Heart left ventricle (tissue), 16 donors: ENCODE measurements around the gene TMEM176A. TPM values are rescaled to one million over a fixed set of nuclear protein-coding genes. Genes with fewer than 3 reads are reported as not detected.

Experiments used
- ATAC-seq, 4 donors: fragments of 200-7000 bp; cut with Tn5 transposase; one replicate each; pipeline ENCODE4 v1.9.1; 2020 to 2022; ENCODE audit warnings: moderate library complexity in 4 of 4, mild to moderate bottlenecking in 3 of 4, moderate number of reproducible peaks in 1 of 4
- DNase-seq, 5 donors: peaks; one replicate each; pipeline ENCODE4 v3.0.0-alpha.2; 2020
- H3K27ac ChIP-seq, 12 donors: fragments of 200-600 bp; sonication (generic) in 4 of 12; one replicate each; pipeline versions ENCODE4 v1.5.0 to v1.8.0; 2016 to 2022; ENCODE audit warnings: mild to moderate bottlenecking in 2 of 12
- H3K27me3 ChIP-seq, 9 donors: fragments of 200-600 bp; sonication (generic) in 2 of 9; one replicate each; pipeline versions ENCODE4 v1.5.1 to v1.8.0; 2016 to 2022; ENCODE audit warnings: mild to moderate bottlenecking in 3 of 9
- H3K36me3 ChIP-seq, 9 donors: fragments of 200-600 bp; sonication (generic) in 2 of 9; one replicate each; pipeline versions ENCODE4 v1.5.0 to v1.8.0; 2018 to 2022; ENCODE audit warnings: mild to moderate bottlenecking in 2 of 9
- H3K4me1 ChIP-seq, 12 donors: fragments of 200-600 bp; sonication (generic) in 4 of 12; one replicate each; pipeline versions ENCODE4 v1.5.0 to v1.8.0; 2016 to 2022; ENCODE audit warnings: mild to moderate bottlenecking in 3 of 12
- H3K4me3 ChIP-seq, 12 donors: fragments of 200-600 bp; sonication (generic) in 4 of 12; one replicate each; pipeline versions ENCODE4 v1.5.0 to v1.8.0; 2017 to 2022; ENCODE audit warnings: mild to moderate bottlenecking in 9 of 12, moderate library complexity in 4 of 12
- H3K9me3 ChIP-seq, 12 donors: fragments of 200-600 bp; sonication (generic) in 4 of 12; one replicate each; pipeline versions ENCODE4 v1.5.0 to v1.8.0; 2016 to 2022; ENCODE audit warnings: mild to moderate bottlenecking in 1 of 12
- POLR2A ChIP-seq, 2 donors: fragments of 450-650 bp; IDR thresholded peaks; one replicate each; pipeline ENCODE4 v1.6.1; 2017; ENCODE audit warnings: antibody characterized with exemption in 2 of 2, mild to moderate bottlenecking in 2 of 2, moderate library complexity in 2 of 2
- WGBS, 4 donors: extraction: QIAGEN DNeasy Blood & Tissue Kit in 2 of 4; methylation state at CpG; one replicate each; pipeline versions ENCODE4 v1.1.5 to v1.1.7; 2013 to 2018; 5-methylcytosine and 5-hydroxymethylcytosine counted together
- intact Hi-C, 10 donors: fragments of 100-400 bp; cut with DNase I; formaldehyde crosslinking; loops; one replicate each; pipeline versions ENCODE4 v1.11.1 to v1.14.2; 2022
- polyA plus RNA-seq, 2 donors: library from polyadenylated mRNA; stranded (reverse); fragments of 200-250 nt; gene quantifications; one replicate each; pipeline ENCODE4 v1.2.3, GENCODE V29; 2013
- total RNA-seq, 9 donors: library from RNA; depleted of rRNA in 2 of 9; stranded (reverse); fragments of >200 nt in 2 of 9; fragmentation: NEBNext Ultra II Directional in 3 of 9; extraction: Animal tissue kit (Norgen Biotek cat#: 25700) in 3 of 9; gene quantifications; one replicate each; pipeline versions ENCODE4 v1.1.0 to v1.2.4, GENCODE V29; 2016 to 2023
- TF ChIP-seq, protein P1 (sequence below), 12 donors: fragments of 200-600 bp; sonication (generic) in 4 of 12; IDR thresholded peaks; one replicate each; pipeline versions ENCODE4 v1.5.0 to v1.8.0; 2018 to 2022; ENCODE audit warnings: antibody characterized with exemption in 12 of 12, mild to moderate bottlenecking in 5 of 12
- donor health status: ischemic (EF 13 %, LVEDD 7.1; RV severe dilation, severe dysfunction).
- donor health status: healthy with polysubstance abuse.
- donor health status: DM: no; HTN: yes; CAD: no.
- donor health status: DM: no; HTN: no; CAD: no.
- donor health status: ischemic (EF 25% LVEDD 6.9; RV normal size, moderate dysfunction).
- donor health status: ischemic (EF 25% LVEDD 5.7; RV mildly dilated, moderate dysfunction).
- donor health status: healthy.
- donor health status: DM: yes; HTN: yes; CAD: no.
- donor health status: ischemic (EF 35%, LVEDD 5.7; RV mildly dilated, moderate dysfunction).
- donor health status: nonischemic (EF 11% LVEDD 7.7; RV severe dilation, severe dysfunction).
- donor health status: DM: yes; HTN: yes; CAD: no.
- donor health status: PGD.
- donor health status: ischemic (EF 29% LVEDD 5.4; RV normal size, mild dysfunction).
- donor health status: nonischemic (EF 23%, LVEDD 6.1; RV moderate dilation, normal function).

Gene TMEM176A
- total and polyA plus RNA-seq, 11 donors, result 10.2 to 77.1 (median 29.7) TPM

GRCh38 chr7:150847536-150847935 is 47.0 kb downstream of the TMEM176A start:
- DNase-seq, result no peak
- Histone ChIP-seq H3K4me3 (no peak overlapping the region), H3K27ac (no peak overlapping the region), H3K9me3 (no peaks in the 10 kb centered on the region), H3K36me3 (no peaks in the 10 kb centered on the region), H3K27me3 (peaks cover 0 to 9% (median 0%) of the 10 kb centered on the region in 9 donors), H3K4me1 (peaks cover 0 to 17% (median 0%) of the 10 kb centered on the region in 12 donors)
- ATAC-seq, result no peak
- WGBS, 4 donors, result 86 to 91% (median 89%) methylated on average over 5 of the region's 5 CpGs
- intact Hi-C loops, result no loop called here
- no peak for TF ChIP-seq POLR2A (IDR thresholded peaks at IDR 0.05)
- TF ChIP-seq, protein P1, sequence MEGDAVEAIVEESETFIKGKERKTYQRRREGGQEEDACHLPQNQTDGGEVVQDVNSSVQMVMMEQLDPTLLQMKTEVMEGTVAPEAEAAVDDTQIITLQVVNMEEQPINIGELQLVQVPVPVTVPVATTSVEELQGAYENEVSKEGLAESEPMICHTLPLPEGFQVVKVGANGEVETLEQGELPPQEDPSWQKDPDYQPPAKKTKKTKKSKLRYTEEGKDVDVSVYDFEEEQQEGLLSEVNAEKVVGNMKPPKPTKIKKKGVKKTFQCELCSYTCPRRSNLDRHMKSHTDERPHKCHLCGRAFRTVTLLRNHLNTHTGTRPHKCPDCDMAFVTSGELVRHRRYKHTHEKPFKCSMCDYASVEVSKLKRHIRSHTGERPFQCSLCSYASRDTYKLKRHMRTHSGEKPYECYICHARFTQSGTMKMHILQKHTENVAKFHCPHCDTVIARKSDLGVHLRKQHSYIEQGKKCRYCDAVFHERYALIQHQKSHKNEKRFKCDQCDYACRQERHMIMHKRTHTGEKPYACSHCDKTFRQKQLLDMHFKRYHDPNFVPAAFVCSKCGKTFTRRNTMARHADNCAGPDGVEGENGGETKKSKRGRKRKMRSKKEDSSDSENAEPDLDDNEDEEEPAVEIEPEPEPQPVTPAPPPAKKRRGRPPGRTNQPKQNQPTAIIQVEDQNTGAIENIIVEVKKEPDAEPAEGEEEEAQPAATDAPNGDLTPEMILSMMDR (IDR thresholded peaks at IDR 0.05), result no peak

- Histone ChIP-seq H3K27ac (no peak overlapping the region), H3K4me3 (no peak overlapping the region), H3K27me3 (peaks cover 0 to 9% (median 0%) of the 10 kb centered on the region in 9 donors), H3K4me1 (peaks cover 0 to 17% (median 0%) of the 10 kb centered on the region in 12 donors), H3K36me3 (no peaks in the 10 kb centered on the region), H3K9me3 (no peaks in the 10 kb centered on the region)
- DNase-seq (no peak), ATAC-seq (no peak)
- intact Hi-C loops, result no loop called here
- TF ChIP-seq POLR2A (IDR thresholded peaks at IDR 0.05), result no peak
- TF ChIP-seq, protein P1 (IDR thresholded peaks at IDR 0.05), result no peak
- WGBS, 4 donors, result 89 to 95% (median 91%) methylated on average over 8 of the region's 8 CpGs
Observed at GRCh38 chr7:150848111-150848510, 47.5 kb downstream of the TMEM176A start.

GRCh38 chr7:150848561-150849115 is 48.1 kb downstream of the TMEM176A start:
- Histone ChIP-seq H3K36me3 (no peaks in the 10 kb centered on the region), H3K27me3 (peaks cover 0 to 9% (median 0%) of the 10 kb centered on the region in 9 donors), H3K4me1 (peaks cover 0 to 17% (median 0%) of the 10 kb centered on the region in 12 donors), H3K9me3 (no peaks in the 10 kb centered on the region), H3K27ac (no peak overlapping the region), H3K4me3 (no peak overlapping the region)
- WGBS, 4 donors, result 84 to 89% (median 88%) methylated on average over 3 of the region's 3 CpGs
- intact Hi-C loops, result no loop called here
- DNase-seq, result no peak
- ATAC-seq, result no peak
- TF ChIP-seq POLR2A (IDR thresholded peaks at IDR 0.05), result no peak
- TF ChIP-seq, protein P1 (IDR thresholded peaks at IDR 0.05), result no peak

- H3K27me3 ChIP-seq, result peaks cover 0 to 13% (median 0%) of the 10 kb centered on the region in 9 donors
- intact Hi-C loops, result no loop called here
- H3K9me3 ChIP-seq, result no peaks in the 10 kb centered on the region
- H3K27ac ChIP-seq, result no peak overlapping the region
- TF ChIP-seq POLR2A (IDR thresholded peaks at IDR 0.05), result no peak
- TF ChIP-seq, protein P1 (IDR thresholded peaks at IDR 0.05), result no peak
- H3K4me1 ChIP-seq, result peaks cover 0 to 17% (median 0%) of the 10 kb centered on the region in 12 donors
- no peaks in the 10 kb centered on the region for H3K36me3 ChIP-seq
- 84 to 91% (median 87%) methylated on average over 10 of the region's 10 CpGs for whole genome bisulfite sequencing, 4 donors
- DNase-seq (peak in 1 of 5 donors; percentile 7), ATAC-seq (no peak)
- H3K4me3 ChIP-seq, result no peak overlapping the region
Observed at GRCh38 chr7:150849204-150849775, 48.7 kb downstream of the TMEM176A start.
